HL-60 (cell line): Measurements from ENCODE around the gene C19orf47.

Experiments used
- CTCF ChIP-seq: IDR thresholded peaks from one replicate; pipeline ENCODE4 v1.5.1; 2011; ENCODE audit warnings: low read length, control low read depth, inconsistent platforms; ENCODE audit not compliant: insufficient read depth
- REST ChIP-seq: IDR thresholded peaks from 2 replicates; pipeline ENCODE4 v1.6.1; 2012; ENCODE audit warnings: low read depth; ENCODE audit not compliant: insufficient replicate concordance

GRCh38 chr19:40397568-40397906 is 49.3 kb upstream of the C19orf47 start:
- TF ChIP-seq CTCF, result no peak
- no peak for TF ChIP-seq REST
